Left lobe of liver (tissue), 2 donors: ENCODE data around the gene TTLL8. TPM values are rescaled to one million over a fixed set of nuclear protein-coding genes. Genes with fewer than 3 reads are reported as not detected.

Source experiments
- ATAC-seq: fragments of 200-7000 bp; cut with Tn5 transposase; one replicate; pipeline ENCODE4 v1.9.1; 2020; ENCODE audit warnings: mild to moderate bottlenecking, moderate library complexity
- DNase-seq: peaks from one replicate; pipeline ENCODE4 v3.0.0-alpha.2; 2020; ENCODE audit warnings: low spot score
- total RNA-seq: library from RNA; stranded (reverse); gene quantifications from one replicate; pipeline ENCODE4 v1.2.1, GENCODE V29; 2021
- donor health status: DM: no; HTN: no; CAD: no; lungs with moderate emphysema.
- donor health status: DM: no; HTN: yes; CAD: no.

The TTLL8 gene
- total RNA-seq, 1 donor from 2014 or later: not detected

DNA sequence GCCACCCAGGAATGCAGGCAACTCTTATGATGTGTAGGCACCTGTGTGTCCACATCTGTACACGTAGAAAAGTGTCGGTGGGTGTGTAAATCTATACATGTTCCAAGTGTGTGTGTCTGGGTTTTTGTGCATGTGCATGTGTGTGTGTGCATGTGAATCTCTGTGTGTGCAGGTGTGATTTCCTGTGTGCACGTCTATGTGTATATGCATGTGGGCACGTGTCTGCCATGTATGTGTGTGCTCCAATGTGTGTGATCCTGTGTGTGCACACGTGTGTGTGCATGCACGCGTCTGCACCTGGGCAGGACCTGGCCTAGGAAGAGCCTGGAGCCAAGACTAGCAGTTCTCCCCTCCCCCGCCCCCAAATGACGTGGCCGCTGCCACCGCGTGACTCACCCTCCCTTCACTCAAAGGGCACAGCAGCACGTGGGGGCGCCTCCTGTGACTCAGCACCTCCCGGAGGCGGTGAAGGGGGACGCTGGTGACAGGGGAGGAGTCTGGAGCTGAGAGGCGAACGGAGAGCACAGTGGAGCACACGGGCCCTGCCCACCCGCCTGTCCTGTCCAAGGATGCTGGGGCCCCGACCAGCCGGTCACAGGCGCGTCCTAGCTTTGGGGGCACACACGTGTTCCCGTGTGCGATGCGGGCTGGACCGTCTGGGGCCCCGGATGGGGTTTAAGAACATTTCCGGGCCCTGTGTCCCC lies 87.4 kb downstream of the TTLL8 start:
- ATAC-seq: peak; percentile 66
- peak; percentile 98 for DNase-seq

DNA sequence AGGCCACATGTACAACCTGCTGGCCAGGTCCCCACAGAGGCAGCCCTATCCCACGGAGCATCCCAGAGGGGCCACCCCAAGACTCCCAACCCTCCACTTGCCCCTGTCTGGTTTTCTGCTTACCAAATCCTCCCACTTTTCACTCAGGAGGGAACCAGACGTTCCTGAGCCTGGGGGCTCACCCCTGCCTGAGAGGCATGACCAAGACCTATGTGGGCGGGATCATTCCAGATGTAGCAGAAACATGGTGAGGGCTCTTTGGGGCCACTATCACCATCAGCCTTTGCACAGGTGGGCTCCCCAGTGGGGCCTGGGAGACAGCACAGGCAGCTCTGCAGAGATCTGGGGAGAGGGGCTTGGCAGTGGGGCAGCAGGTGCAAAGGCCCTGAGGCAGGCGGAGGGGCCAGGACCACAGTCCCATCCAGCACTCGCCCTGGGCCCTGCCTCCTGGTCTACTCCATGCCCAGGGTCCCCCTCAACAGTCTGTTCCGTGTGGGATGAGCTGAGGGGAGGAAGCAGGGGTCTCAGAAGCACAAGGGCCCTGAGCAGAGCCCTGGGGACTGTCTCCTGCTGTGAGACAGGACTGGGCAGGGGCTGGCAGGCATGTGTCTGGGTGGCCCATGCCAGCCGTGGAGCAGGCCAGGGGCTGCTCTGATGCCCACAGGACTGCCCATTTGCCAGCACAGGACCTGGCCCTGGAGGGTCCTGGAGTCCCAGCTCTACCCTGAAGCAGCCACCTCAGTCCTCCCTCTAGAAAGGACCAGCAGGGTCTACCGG lies 88.2 kb downstream of the TTLL8 start:
- ATAC-seq (no peak), DNase-seq (peak; percentile 50)

DNA sequence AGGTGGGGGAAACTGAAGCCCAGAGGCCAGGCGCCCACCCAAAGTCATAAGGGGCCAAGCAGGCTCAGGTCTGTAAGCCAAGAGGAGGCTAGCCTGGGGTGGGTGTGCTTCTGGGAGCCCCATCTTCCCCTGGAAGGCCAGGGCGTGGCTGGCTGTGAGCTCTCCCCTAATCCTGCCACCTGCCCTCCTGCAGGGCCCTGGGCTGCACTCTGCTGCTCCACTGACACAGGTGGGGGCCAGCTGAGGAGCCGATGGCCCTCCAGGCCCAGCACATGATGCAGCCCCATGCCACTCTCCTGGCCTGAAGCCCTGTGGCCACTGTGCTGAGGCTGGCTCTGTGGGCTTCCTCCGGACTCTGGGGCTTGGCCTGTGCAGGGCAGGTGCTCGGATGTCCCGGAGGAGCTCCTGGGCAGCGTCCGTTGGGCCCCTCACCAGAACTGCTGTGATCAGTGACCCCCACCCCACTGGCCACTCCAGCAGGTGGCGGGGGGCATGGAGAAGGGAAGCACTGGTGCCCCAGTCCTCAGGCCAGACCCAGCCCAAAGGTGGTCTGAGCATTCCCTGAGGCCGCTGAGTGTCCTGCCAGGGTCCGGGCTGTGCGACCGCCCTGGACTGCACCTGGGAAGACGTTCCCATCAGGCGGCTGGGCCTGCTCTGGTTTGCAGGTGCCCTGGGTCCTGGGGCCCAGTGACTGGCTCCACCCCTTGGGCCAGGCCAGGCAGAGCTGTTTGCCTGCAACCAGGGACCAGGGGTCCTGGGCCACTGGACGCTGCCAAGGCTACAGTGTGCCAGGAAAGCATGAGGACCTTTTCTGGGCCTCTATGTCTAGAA lies 89.1 kb downstream of the TTLL8 start:
- ATAC-seq: no peak
- peak; percentile 49 for DNase-seq

Other genes starting within 250 kb of the TTLL8 start
- 17.9 TPM for gene BRD1, start 230.4 kb downstream of the TTLL8 start, total RNA-seq
- 4.7 TPM for gene ZBED4, start 204.5 kb downstream of the TTLL8 start, total RNA-seq
- gene ALG12, start 139.9 kb downstream of the TTLL8 start, total RNA-seq: 19.1 TPM
- 65.1 TPM for gene CRELD2, start 139.7 kb downstream of the TTLL8 start, total RNA-seq
- gene PIM3, start 97.5 kb downstream of the TTLL8 start, total RNA-seq: 36.8 TPM
- gene IL17REL, start 45.5 kb downstream of the TTLL8 start, total RNA-seq: not detected
- not detected for gene MLC1, start 27.1 kb upstream of the TTLL8 start, total RNA-seq
- not detected for gene MOV10L1, start 31.7 kb upstream of the TTLL8 start, total RNA-seq
- gene PANX2, start 112.4 kb upstream of the TTLL8 start, total RNA-seq: 10.6 TPM
- 25.9 TPM for gene TRABD, start 127.6 kb upstream of the TTLL8 start, total RNA-seq
- 85.2 TPM for gene SELENOO, start 142.7 kb upstream of the TTLL8 start, total RNA-seq
- gene TUBGCP6, start 186.7 kb upstream of the TTLL8 start, total RNA-seq: 21.3 TPM
- gene HDAC10, start 193.0 kb upstream of the TTLL8 start, total RNA-seq: 33.3 TPM
- gene MAPK12, start 203.4 kb upstream of the TTLL8 start, total RNA-seq: 5.0 TPM
- gene MAPK11, start 212.1 kb upstream of the TTLL8 start, total RNA-seq: 8.2 TPM
- gene PLXNB2, start 249.3 kb upstream of the TTLL8 start, total RNA-seq: 187 TPM